ENCODE data around the gene FXYD3. TPM values are rescaled to one million over a fixed set of nuclear protein-coding genes. Genes with fewer than 3 reads are reported as not detected.

The FXYD3 gene, protein sequence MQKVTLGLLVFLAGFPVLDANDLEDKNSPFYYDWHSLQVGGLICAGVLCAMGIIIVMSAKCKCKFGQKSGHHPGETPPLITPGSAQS
- total RNA-seq, result not detected in 2 replicates

DNA sequence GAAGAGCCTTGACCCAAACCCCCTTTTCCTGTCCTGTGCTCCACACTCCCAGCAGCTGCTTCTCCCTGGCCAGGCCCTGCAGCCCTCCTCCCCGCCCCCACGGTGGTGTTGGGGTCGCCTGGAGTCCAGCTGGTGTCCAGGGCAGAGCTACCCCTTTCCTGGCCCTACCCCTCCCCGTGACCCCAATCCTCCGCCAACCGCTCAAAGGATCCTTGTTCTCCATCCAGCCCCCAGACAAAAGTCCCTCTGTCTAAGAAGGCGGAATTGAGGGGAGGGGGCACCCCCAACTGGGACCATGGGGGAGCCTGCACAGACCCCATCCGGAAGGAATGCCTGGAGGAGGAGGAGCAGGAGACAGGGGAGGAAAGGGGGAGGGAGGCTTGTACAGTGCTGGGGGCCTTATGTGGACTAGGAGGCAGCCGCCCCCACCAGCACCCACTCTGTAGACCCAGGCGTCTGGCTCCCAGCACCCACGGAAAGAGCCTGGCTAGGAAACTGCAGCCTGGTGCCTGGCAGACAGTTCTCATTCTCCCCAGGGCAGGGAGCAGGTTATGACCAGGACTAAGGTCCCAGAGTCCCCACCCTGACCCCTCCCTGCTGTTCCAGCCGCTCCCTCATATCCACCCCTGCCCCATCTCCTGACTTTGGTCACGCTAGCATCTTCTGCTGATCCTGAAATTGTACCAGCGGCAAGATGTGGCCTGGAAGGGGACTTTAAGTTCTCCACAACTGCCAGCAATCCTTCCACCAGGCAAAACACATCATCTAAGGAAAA is at the start of gene FXYD3:
TSS of gene FXYD3 (plus strand) at position 647 of the 775 bp plus-strand sequence. CDS start 3,554 bp downstream, outside the sequence.
- no peak within 1 kb of the TSS for H3K4me3 Mint-ChIP-seq
- peaks cover 7% of the 10 kb centered on the region for H3K27me3 Mint-ChIP-seq (ENCODE audit: insufficient read depth)
- peaks cover 6% of the 10 kb centered on the region for H3K4me1 Mint-ChIP-seq (ENCODE audit: low read depth)
- no peak for DNase-seq (ENCODE audit: low spot score)
- H3K36me3 Mint-ChIP-seq (ENCODE audit: low read depth), result no peaks in the 10 kb centered on the region
- no peak within 1 kb of the TSS for H3K27ac Mint-ChIP-seq
- intact Hi-C loops (cut with micrococcal nuclease), result loop anchor here (2.0 kb wide), 1 partner anchor 25 kb away; no protein-coding TSS in a partner anchor
- no peaks in the 10 kb centered on the region for H3K9me3 Mint-ChIP-seq

DNA sequence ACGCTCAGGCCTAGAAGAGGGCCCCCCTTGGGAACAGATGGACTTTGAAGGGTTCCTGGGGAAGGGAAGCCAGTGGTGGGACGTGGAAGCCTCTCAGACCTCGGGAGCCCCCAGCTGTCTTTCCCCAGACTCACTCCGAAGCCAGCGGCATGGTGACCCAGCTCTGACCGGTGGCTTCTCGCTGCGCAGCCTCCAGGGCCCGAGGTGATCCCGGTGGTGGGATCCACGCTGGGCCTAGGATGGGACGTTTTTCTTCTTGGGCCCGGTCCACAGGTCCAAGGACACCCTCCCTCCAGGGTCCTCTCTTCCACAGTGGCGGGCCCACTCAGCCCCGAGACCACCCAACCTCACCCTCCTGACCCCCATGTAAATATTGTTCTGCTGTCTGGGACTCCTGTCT is 49.5 kb upstream of the FXYD3 start:
- Mint-ChIP-seq H3K4me1 (ENCODE audit: low read depth) (peaks cover 16% of the 10 kb centered on the region), H3K27me3 (ENCODE audit: insufficient read depth) (peaks cover 6% of the 10 kb centered on the region), H3K27ac (no peak overlapping the region), H3K4me3 (no peak overlapping the region), H3K36me3 (ENCODE audit: low read depth) (no peaks in the 10 kb centered on the region), H3K9me3 (peaks cover 8% of the 10 kb centered on the region)
- no peak for DNase-seq (ENCODE audit: low spot score)
- intact Hi-C loops (cut with micrococcal nuclease), result loop anchor here (2.0 kb wide), 1 partner anchor 201 kb away; no protein-coding TSS in a partner anchor

DNA sequence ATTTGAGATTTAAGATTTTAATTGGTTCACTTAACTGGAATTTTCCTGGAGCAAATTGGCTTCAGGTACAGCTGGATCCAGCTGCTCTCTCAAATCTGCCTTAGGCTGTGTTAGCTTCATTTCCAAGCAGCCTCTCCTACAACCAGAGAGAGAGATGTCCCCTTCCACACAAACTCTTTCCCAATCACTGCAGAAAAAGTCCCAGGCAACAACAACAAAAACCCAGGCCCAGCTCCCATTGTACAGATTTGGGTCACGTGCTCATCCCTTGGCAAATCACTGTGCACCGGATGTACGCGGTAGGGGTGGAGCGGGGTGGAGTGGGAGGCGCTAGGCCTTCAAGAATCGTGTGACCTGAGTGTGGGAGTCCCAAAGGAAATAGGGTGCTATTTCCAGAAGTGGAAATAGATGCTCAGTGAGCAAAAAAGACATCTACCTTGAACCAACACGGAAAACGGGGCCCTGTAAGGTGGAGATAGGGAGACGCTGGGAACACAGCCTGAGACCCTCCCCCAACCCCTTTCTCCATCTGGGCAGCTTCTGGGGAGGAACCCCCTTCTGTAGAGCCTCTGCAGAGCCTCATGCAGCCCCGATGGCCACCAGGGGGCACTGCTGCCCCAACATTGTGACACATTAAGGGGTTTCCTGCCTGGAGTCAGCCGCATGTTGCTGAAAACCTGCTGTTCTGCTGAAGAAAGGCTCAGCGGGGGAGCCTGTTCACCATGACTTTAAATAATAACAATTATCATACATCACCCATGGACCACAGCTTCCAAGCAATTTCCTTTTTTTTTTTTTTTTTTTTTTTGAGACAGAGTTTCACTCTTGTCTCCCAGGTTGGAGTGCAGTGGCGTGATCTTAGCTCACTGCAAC is 48.7 kb upstream of the FXYD3 start:
- peak overlapping the region; percentile 57 for H3K27ac Mint-ChIP-seq
- peaks cover 6% of the 10 kb centered on the region for H3K27me3 Mint-ChIP-seq (ENCODE audit: insufficient read depth)
- peaks cover 8% of the 10 kb centered on the region for H3K9me3 Mint-ChIP-seq
- intact Hi-C loops (cut with micrococcal nuclease), result loop anchor here (1.0 to 2.0 kb wide), 6 partner anchors 23 to 200 kb away; partner anchors contain the start of gene LGI4
- peak; percentile 79 for DNase-seq (ENCODE audit: low spot score)
- no peaks in the 10 kb centered on the region for H3K36me3 Mint-ChIP-seq (ENCODE audit: low read depth)
- peak overlapping the region; percentile 42 for H3K4me3 Mint-ChIP-seq
- H3K4me1 Mint-ChIP-seq (ENCODE audit: low read depth), result peaks cover 16% of the 10 kb centered on the region

DNA sequence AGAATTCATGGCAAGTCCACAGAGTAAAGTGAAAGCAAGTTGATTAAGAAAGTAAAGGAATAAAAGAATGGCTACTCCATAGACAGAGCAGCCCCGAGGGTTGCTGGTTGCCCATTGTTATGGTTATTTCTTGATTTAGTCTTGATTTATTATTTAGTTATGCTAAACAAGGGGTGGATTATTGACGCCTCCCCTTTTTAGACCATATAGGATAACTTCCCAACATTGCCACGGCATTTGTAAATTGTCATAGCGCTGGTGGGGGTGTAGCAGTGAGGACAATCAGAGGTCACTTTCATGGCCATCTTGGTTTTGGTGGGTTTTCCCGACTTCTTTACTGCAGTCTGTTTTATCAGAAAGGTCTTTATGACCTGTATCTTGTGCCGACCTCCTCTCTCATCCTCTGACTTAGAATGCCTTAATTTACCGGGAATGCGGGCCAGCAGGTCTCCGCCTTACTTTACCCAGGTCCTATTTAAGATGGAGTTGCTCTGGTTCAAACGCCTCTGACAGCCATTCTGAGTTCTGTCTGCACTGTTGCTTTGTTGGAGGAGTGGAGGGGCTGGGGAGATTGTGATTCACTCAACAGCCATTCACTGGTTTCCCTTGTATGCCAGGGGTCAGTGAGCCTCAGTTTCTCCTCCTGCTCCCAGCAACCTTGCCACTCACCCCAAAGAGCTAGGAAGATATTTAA is 46.5 kb upstream of the FXYD3 start:
- Mint-ChIP-seq H3K9me3 (peaks cover 8% of the 10 kb centered on the region), H3K4me1 (ENCODE audit: low read depth) (peaks cover 10% of the 10 kb centered on the region), H3K4me3 (no peak overlapping the region), H3K27ac (no peak overlapping the region), H3K36me3 (ENCODE audit: low read depth) (no peaks in the 10 kb centered on the region), H3K27me3 (ENCODE audit: insufficient read depth) (peaks cover 6% of the 10 kb centered on the region)
- intact Hi-C loops (cut with micrococcal nuclease), result no loop called here
- no peak for DNase-seq (ENCODE audit: low spot score)

DNA sequence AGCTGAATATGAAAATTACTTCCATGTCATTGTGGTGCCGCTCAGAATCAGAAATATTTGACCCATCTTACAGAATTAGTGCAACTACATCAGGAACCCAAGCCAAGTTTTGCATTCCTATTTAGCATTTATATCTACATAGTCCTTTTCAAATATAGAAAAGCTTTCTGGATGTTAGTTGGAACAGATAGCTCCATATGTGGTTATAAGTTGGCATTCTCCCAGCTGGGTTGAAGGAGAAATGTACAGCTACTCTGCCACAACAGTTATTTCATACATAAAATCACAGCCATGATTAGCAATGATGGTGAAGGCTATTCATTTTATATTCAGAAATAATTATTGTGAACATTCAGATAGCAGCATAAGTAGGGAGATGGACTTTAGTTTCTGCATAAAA is 45.9 kb upstream of the FXYD3 start:
- no peak overlapping the region for H3K4me3 Mint-ChIP-seq
- no peaks in the 10 kb centered on the region for H3K36me3 Mint-ChIP-seq (ENCODE audit: low read depth)
- peaks cover 9% of the 10 kb centered on the region for H3K4me1 Mint-ChIP-seq (ENCODE audit: low read depth)
- H3K27me3 Mint-ChIP-seq (ENCODE audit: insufficient read depth), result peaks cover 6% of the 10 kb centered on the region
- intact Hi-C loops (cut with micrococcal nuclease), result no loop called here
- DNase-seq (ENCODE audit: low spot score), result no peak
- no peak overlapping the region for H3K27ac Mint-ChIP-seq
- H3K9me3 Mint-ChIP-seq, result peaks cover 8% of the 10 kb centered on the region

DNA sequence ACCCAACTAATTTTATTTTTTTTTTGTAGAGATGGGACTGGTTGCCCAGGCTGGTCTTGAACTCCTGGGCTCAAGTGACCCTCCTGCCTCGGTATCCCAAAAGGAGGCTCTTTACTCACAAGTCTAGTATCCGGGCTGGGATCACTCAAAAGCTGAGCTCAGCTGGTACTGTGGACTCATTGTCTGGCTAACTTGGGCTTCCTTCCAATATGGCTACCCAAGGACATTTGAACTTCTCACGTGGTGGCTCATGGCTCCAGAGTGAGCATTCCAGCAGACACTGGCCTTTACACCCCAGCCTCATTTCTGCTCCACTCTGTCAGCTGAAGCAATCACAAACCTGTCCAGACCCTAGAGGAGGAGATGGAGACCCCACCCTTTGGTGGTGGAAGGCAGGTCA is 45.2 kb upstream of the FXYD3 start:
- Mint-ChIP-seq H3K4me3 (no peak overlapping the region), H3K27ac (no peak overlapping the region), H3K36me3 (ENCODE audit: low read depth) (no peaks in the 10 kb centered on the region), H3K27me3 (ENCODE audit: insufficient read depth) (peaks cover 6% of the 10 kb centered on the region), H3K4me1 (ENCODE audit: low read depth) (peaks cover 9% of the 10 kb centered on the region), H3K9me3 (peaks cover 8% of the 10 kb centered on the region)
- DNase-seq (ENCODE audit: low spot score), result no peak
- intact Hi-C loops (cut with micrococcal nuclease), result no loop called here

GRCh38 chr19:35073516-35073915 is 42.1 kb upstream of the FXYD3 start:
- peaks cover 8% of the 10 kb centered on the region for H3K9me3 Mint-ChIP-seq
- no peak for DNase-seq (ENCODE audit: low spot score)
- no peak overlapping the region for H3K4me3 Mint-ChIP-seq
- H3K36me3 Mint-ChIP-seq (ENCODE audit: low read depth), result no peaks in the 10 kb centered on the region
- H3K27ac Mint-ChIP-seq, result no peak overlapping the region
- peaks cover 5% of the 10 kb centered on the region for H3K27me3 Mint-ChIP-seq (ENCODE audit: insufficient read depth)
- intact Hi-C loops (cut with micrococcal nuclease), result no loop called here
- H3K4me1 Mint-ChIP-seq (ENCODE audit: low read depth), result no peaks in the 10 kb centered on the region

DNA sequence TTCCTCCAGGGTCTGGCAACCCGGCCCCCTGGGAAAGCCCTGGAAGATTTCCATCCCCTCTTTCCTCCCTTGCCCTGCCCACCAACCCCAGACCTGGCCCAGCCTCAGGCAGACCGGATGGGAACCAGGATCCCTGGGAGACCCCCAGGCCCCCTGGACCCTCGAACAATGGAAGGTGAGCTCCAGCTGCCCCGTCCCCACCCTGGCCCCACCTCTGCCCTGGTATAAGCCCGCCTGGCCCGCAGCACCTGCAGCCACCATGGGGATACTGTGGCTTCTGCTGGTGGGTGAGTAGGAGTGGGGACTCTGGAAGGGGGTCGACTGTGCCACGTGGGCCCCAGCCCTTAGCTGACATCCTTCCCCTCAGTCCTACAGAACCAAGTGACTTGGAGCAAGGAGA is 41.7 kb upstream of the FXYD3 start:
- no peak for DNase-seq (ENCODE audit: low spot score)
- H3K36me3 Mint-ChIP-seq (ENCODE audit: low read depth), result no peaks in the 10 kb centered on the region
- H3K4me3 Mint-ChIP-seq, result no peak overlapping the region
- no peaks in the 10 kb centered on the region for H3K4me1 Mint-ChIP-seq (ENCODE audit: low read depth)
- no peak overlapping the region for H3K27ac Mint-ChIP-seq
- peaks cover 8% of the 10 kb centered on the region for H3K9me3 Mint-ChIP-seq
- H3K27me3 Mint-ChIP-seq (ENCODE audit: insufficient read depth), result peaks cover 2% of the 10 kb centered on the region
- intact Hi-C loops (cut with micrococcal nuclease), result no loop called here

DNA sequence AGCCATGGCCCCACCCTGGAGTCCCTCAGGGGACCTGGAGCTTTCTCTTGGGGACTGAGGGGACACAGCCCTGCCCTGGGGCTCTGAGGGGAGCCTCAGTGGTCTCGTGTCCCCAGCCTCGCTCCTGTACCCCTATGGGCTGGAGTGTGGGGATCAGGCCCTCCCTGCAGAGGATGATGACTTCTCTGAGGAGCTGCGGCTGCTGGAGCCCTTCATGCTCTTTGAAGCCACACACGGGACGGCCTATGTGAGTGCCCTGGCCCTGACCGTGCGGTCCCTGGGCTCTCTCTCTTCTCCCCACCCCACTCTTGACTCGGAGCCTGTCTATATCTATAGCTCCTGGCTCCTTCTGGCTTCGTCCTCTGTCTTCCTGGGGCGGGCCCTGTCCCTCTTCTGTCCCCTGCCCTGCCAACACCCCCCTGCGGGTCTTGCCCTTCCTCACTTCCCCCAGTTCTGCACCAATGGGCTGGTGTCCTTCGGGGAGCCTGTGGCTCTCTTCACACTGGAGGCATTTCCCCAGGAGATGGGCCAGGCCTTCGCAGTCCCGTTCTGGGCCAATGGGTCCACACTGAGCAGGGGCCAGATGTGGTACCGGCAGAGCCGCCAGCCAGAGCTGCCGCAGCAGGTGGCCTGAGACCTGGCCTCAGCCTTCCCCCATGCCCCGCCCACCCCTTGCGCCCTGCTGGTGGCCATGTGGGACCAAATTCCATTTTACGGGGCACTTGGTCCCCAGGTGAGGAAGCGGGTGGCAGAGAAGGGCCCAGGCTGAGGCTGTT is 41.0 kb upstream of the FXYD3 start:
- H3K4me3 Mint-ChIP-seq, result no peak overlapping the region
- peaks cover 2% of the 10 kb centered on the region for H3K27me3 Mint-ChIP-seq (ENCODE audit: insufficient read depth)
- no peaks in the 10 kb centered on the region for H3K4me1 Mint-ChIP-seq (ENCODE audit: low read depth)

DNA sequence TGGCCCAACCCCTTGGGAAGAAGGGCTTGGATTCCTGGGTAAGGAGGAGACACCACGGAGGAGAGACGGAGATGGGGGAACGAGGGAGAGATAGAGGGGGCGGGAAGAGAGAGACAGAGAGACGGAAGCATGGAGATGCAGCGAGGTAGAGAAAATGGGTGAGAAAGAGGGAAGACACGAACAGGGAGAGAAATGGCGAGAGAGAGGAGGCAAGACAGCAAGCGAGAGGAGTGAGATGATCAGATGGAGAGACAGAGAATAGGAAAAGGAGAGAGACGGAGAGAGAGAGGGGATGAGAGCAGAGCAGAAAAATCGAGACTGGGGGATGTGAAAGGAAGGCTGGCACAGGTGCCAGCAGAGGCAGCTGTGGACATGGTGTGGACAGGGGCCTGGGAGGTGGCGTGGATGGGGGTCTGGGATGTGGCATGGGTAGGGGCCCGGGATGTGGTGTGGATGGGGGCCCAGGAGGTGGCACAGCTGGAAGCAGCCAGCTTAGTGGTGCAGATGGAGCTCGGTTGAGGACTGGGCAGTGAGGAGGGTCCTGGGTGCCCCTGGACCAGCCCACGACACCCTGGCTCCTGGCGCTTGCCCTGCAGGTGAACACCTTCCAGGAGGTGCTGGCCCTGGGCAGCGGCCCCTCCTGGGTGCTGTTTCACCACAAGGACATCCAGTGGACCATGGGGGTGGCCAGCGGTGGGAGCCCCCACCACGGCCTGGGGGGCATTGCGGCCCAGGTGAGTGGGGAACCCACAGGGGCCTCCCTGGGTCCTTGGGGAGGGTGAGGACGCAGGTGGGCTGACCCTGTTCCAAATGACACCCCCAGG is 40.2 kb upstream of the FXYD3 start:
- no peak for DNase-seq (ENCODE audit: low spot score)
- H3K27ac Mint-ChIP-seq, result peak overlapping the region; percentile 52
- H3K4me3 Mint-ChIP-seq, result no peak overlapping the region
- no peaks in the 10 kb centered on the region for H3K27me3 Mint-ChIP-seq (ENCODE audit: insufficient read depth)
- intact Hi-C loops (cut with micrococcal nuclease), result no loop called here
- H3K9me3 Mint-ChIP-seq, result peaks cover 3% of the 10 kb centered on the region
- no peaks in the 10 kb centered on the region for H3K36me3 Mint-ChIP-seq (ENCODE audit: low read depth)
- no peaks in the 10 kb centered on the region for H3K4me1 Mint-ChIP-seq (ENCODE audit: low read depth)

More for the DNA sequence above, 41.0 kb upstream of the FXYD3 start:
- Mint-ChIP-seq H3K9me3 (peaks cover 8% of the 10 kb centered on the region), H3K36me3 (ENCODE audit: low read depth) (no peaks in the 10 kb centered on the region), H3K27ac (peak overlapping the region; percentile 52)
- intact Hi-C loops (cut with micrococcal nuclease), result no loop called here
- no peak for DNase-seq (ENCODE audit: low spot score)

DNA sequence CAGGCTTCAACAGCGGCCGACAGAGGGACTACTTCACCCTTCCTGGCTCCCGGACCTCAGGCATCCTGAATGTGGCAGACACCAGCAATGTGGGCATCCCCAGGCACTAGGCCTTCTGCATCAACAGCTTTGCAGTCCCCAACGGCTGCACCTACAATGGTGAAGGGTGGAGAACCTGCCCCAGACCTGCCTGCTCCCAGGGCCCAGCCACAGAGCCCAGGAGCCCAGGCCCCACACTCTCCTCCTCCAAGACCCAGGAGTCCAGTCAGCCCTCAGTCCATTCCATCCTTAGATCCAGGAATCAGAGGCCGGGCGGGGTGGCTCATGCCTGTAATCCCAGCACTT is 39.6 kb upstream of the FXYD3 start:
- Mint-ChIP-seq H3K27me3 (ENCODE audit: insufficient read depth) (no peaks in the 10 kb centered on the region), H3K4me3 (no peak overlapping the region), H3K4me1 (ENCODE audit: low read depth) (no peaks in the 10 kb centered on the region)

More for the DNA sequence above, 39.6 kb upstream of the FXYD3 start:
- no peak overlapping the region for H3K27ac Mint-ChIP-seq
- DNase-seq (ENCODE audit: low spot score), result no peak
- H3K9me3 Mint-ChIP-seq, result no peaks in the 10 kb centered on the region
- intact Hi-C loops (cut with micrococcal nuclease), result no loop called here
- no peaks in the 10 kb centered on the region for H3K36me3 Mint-ChIP-seq (ENCODE audit: low read depth)
